Tibial nerve (tissue), 4 donors: Measurements from ENCODE around the gene FAM13A.

Experiments
- CTCF ChIP-seq, 5 experiments: fragments of 200-600 bp in 3 of 5; fragments of 450-650 bp in 2 of 5; sonication (generic) in 3 of 5; IDR thresholded peaks; one replicate each; pipeline ENCODE4 v1.5.1; 2016 to 2019; ENCODE audit warnings: antibody characterized with exemption in 5 of 5, mild to moderate bottlenecking in 3 of 5, moderate library complexity in 2 of 5
- EP300 ChIP-seq, 2 donors: sonication (generic); formaldehyde crosslinking; IDR thresholded peaks; one replicate each; pipeline ENCODE4 v1.6.1; 2017; ENCODE audit warnings: antibody characterized with exemption in 2 of 2, mild to moderate bottlenecking in 1 of 2

- TF ChIP-seq CTCF (IDR thresholded peaks at IDR 0.05), result no peak
- no peak for TF ChIP-seq EP300 (IDR thresholded peaks at IDR 0.05)
These were observed 240.6 kb downstream of the FAM13A start for GRCh38 chr4:88816360-88816759.
